ENCODE results near the gene FOXN1.

FOXN1 gene

GRCh38 chr17:28584434-28584833 is 78.3 kb downstream of the FOXN1 start:
- no peaks in the 10 kb centered on the region for H3K9me3 ChIP-seq (ENCODE audit: insufficient read depth, low read length)
- H3K9me2 ChIP-seq (replicated peaks; ENCODE audit: insufficient read depth, low read length): no peaks in the 10 kb centered on the region
- TF ChIP-seq CTCF (IDR thresholded peaks at IDR 0.05; ENCODE audit: insufficient read depth, low read length, poor library complexity, severe bottlenecking) (no peak), EZH2phosphoT487 (conservative IDR thresholded peaks at IDR 0.05; ENCODE audit: low read length) (no peak)
- H3K79me2 ChIP-seq (ENCODE audit: insufficient read depth, low read length): 0 out of 2 replicates have a peak, but pooled peaks cover 6% of the 10 kb centered on the region
- no peak overlapping the region for H3K4me3 ChIP-seq (ENCODE audit: insufficient read depth, low read length, poor library complexity, severe bottlenecking)
- H3K36me3 ChIP-seq (ENCODE audit: low read length): peaks cover 43% of the 10 kb centered on the region
- H3K4me2 ChIP-seq (ENCODE audit: low read depth, low read length, poor library complexity, severe bottlenecking): no peak overlapping the region
- H3K27ac ChIP-seq (ENCODE audit: low read depth, low read length): no peak overlapping the region
- no peak overlapping the region for H3K9ac ChIP-seq (ENCODE audit: low read length)
- no peaks in the 10 kb centered on the region for H4K20me1 ChIP-seq (ENCODE audit: low read depth, low read length)
- H3K27me3 ChIP-seq (ENCODE audit: low read length): no peaks in the 10 kb centered on the region
- H2AFZ ChIP-seq (ENCODE audit: low read depth, low read length, severe bottlenecking): no peak overlapping the region
- H3F3A ChIP-seq (ENCODE audit: insufficient read depth): peaks cover 9% of the 10 kb centered on the region

- Histone ChIP-seq H3K9me3 (ENCODE audit: insufficient read depth, low read length) (no peaks in the 10 kb centered on the region), H3F3A (ENCODE audit: insufficient read depth) (0 out of 2 replicates have a peak, but pooled peaks cover 3% of the 10 kb centered on the region), H2AFZ (ENCODE audit: low read depth, low read length, severe bottlenecking) (no peak overlapping the region), H3K4me2 (ENCODE audit: low read depth, low read length, poor library complexity, severe bottlenecking) (no peak overlapping the region), H3K4me3 (ENCODE audit: insufficient read depth, low read length, poor library complexity, severe bottlenecking) (no peak overlapping the region), H3K27ac (ENCODE audit: low read depth, low read length) (no peak overlapping the region), H4K20me1 (ENCODE audit: low read depth, low read length) (no peaks in the 10 kb centered on the region), H3K27me3 (ENCODE audit: low read length) (no peaks in the 10 kb centered on the region), H3K36me3 (ENCODE audit: low read length) (peaks cover 50% of the 10 kb centered on the region), H3K9me2 (replicated peaks; ENCODE audit: insufficient read depth, low read length) (no peaks in the 10 kb centered on the region), H3K79me2 (ENCODE audit: insufficient read depth, low read length) (peaks cover 13% of the 10 kb centered on the region; the same call in 1 of the 2 replicates), H3K9ac (ENCODE audit: low read length) (no peak overlapping the region)
- no peak for TF ChIP-seq CTCF (IDR thresholded peaks at IDR 0.05; ENCODE audit: insufficient read depth, low read length, poor library complexity, severe bottlenecking)
- no peak for TF ChIP-seq EZH2phosphoT487 (conservative IDR thresholded peaks at IDR 0.05; ENCODE audit: low read length)
These were observed 79.7 kb downstream of the FOXN1 start for GRCh38 chr17:28585851-28586250.
